ENCODE measurements around the gene C3.

- TF ChIP-seq CTCF (IDR thresholded peaks at IDR 0.05) (no peak), EP300 (IDR thresholded peaks at IDR 0.05) (no peak), POLR2A (IDR thresholded peaks at IDR 0.05) (no peak)
Observed at GRCh38 chr19:6711605-6712004, 8.8 kb downstream of the C3 start.
